ENCODE measurements around the gene BAK1. TPM values are rescaled to one million over a fixed set of nuclear protein-coding genes. Genes with fewer than 3 reads are reported as not detected.
"Not testable (repeated sequence)": the region's sequence is repeated elsewhere in the genome, so short reads cannot be mapped to it uniquely, and the experiment has no call there.

Gene BAK1
- total and polyA plus RNA-seq, 8 donors, result 2.9 to 97.0 (median 23.5) TPM

DNA sequence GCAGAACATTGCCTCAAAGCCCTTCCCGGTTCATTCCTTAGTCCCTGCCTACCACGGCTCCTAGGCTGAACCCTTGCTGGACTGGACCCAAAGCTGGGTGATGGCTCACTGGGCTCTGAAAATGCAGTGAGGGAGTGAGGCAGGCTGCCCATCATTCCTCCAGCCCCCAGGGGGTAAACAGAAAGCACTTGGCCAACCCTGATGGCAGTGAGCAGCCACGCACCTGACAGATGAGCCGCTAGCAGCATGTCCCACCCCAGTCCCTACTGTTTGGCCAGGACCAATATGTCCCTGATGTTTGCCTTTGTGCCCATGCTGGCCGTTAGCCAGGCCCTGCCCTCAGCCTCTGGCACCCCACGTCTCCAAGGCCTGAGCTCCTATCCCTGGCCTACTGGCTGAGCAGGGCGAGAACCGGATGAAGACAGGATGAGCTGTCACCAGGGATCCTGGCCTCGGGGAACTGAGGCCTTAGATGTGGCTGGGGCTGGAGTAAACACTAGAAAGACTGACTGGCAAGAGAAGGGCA is 19.4 kb upstream of the BAK1 start:
- Histone ChIP-seq H3K27ac (peak overlapping the region in 3 of 5 donors; percentile 22 to 52 (median 26)), H3K36me3 (no peaks in the 10 kb centered on the region), H3K27me3 (peaks cover 0 to 10% (median 0%) of the 10 kb centered on the region in 3 donors), H3K4me1 (peaks cover 0 to 9% (median 3%) of the 10 kb centered on the region in 4 donors), H3K4me3 (no peak overlapping the region), H3K9me3 (peaks cover 0 to 3% (median under 1%) of the 10 kb centered on the region in 4 donors)
- 37 to 48% (median 45%) methylated on average over 8 to 9 of the region's 9 CpGs for WGBS, 5 donors
- DNase-seq, result peak in 1 of 2 donors; percentile 39
- no peak for TF ChIP-seq EP300 (IDR thresholded peaks at IDR 0.05)
- TF ChIP-seq POLR2A (IDR thresholded peaks at IDR 0.05), result no peak
- TF ChIP-seq, protein P1, sequence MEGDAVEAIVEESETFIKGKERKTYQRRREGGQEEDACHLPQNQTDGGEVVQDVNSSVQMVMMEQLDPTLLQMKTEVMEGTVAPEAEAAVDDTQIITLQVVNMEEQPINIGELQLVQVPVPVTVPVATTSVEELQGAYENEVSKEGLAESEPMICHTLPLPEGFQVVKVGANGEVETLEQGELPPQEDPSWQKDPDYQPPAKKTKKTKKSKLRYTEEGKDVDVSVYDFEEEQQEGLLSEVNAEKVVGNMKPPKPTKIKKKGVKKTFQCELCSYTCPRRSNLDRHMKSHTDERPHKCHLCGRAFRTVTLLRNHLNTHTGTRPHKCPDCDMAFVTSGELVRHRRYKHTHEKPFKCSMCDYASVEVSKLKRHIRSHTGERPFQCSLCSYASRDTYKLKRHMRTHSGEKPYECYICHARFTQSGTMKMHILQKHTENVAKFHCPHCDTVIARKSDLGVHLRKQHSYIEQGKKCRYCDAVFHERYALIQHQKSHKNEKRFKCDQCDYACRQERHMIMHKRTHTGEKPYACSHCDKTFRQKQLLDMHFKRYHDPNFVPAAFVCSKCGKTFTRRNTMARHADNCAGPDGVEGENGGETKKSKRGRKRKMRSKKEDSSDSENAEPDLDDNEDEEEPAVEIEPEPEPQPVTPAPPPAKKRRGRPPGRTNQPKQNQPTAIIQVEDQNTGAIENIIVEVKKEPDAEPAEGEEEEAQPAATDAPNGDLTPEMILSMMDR (IDR thresholded peaks at IDR 0.05), result no peak
- TF ChIP-seq POLR2AphosphoS5 (IDR thresholded peaks at IDR 0.05), result no peak
- intact Hi-C loops (cut with DNase I; ENCODE audit: low total_unique reads), result no loop called here

DNA sequence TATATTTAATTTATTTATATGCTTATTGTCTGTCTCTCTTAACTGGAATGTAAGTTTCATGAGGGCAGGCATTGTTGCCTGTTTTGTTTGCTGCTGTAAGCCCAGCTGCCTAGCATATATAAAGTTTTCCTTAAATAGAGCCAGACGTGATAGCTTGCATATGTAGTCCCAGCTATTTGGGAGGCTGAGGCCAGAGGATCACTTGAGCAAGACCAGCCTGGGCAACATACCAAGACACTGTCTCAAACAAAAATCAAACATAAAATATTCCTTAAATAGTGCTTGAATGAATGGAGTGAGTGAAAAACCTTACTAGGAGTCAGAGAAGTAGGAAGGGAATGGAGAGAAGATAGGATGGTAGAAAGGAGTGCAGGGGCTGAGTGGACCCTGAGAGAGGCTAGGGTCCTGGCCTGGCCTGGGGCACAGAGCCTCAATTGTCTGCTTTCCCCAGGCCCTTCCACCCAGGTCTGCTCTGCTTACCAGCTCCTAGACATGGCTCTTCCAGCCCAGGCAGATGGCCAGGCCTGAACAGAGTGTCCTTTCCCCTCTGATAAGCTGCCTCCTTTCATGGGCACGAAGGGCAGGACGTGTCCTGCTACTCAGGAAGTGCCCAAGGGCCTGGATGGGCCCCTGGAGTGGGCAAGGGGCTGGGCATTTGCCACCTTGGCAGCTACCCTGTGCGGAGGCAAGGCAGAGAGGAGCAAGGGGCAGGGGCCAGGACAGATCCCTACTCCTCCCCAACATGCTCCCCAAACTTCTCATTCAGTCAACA is 17.7 kb upstream of the BAK1 start:
- H3K27me3 ChIP-seq, result peaks cover 0 to 21% (median 0%) of the 10 kb centered on the region in 3 donors
- TF ChIP-seq, protein P1 (IDR thresholded peaks at IDR 0.05), result no peak
- TF ChIP-seq POLR2AphosphoS5 (IDR thresholded peaks at IDR 0.05), result no peak
- TF ChIP-seq POLR2A (IDR thresholded peaks at IDR 0.05), result no peak
- TF ChIP-seq EP300 (IDR thresholded peaks at IDR 0.05), result no peak
- H3K4me3 ChIP-seq, result no peak overlapping the region
- intact Hi-C loops (cut with DNase I; ENCODE audit: low total_unique reads), result no loop called here
- H3K9me3 ChIP-seq, result no peaks in the 10 kb centered on the region
- WGBS, 5 donors, result 45 to 84% (median 66%) methylated on average over 3 to 4 of the region's 4 CpGs
- H3K36me3 ChIP-seq, result no peaks in the 10 kb centered on the region
- H3K4me1 ChIP-seq, result peaks cover 0 to 18% (median 10%) of the 10 kb centered on the region in 4 donors
- no peak overlapping the region for H3K27ac ChIP-seq
- no peak for DNase-seq

DNA sequence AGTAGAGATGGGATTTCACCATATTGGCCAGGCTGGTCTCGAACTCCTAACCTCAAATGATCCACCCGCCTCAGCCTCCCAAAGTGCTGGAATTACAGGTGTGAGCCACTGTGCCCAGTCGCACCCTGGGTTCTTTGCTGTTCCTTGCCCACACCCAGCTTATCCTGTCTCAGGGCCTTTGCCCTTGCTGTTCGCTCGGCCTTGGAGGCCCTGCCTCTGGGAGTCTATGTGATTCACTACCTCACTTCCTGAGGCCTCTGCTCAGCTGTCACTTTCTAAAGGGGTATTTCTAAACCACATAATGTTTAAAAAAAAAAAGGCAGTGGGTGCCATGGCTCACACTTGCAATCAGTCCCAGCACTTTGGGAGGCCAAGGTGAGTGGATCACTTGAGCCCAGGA is 16.8 kb upstream of the BAK1 start:
- peaks cover 0 to 22% (median 13%) of the 10 kb centered on the region in 4 donors for H3K4me1 ChIP-seq
- DNase-seq; intact Hi-C loops (cut with DNase I; ENCODE audit: low total_unique reads); H3K27ac ChIP-seq; H3K4me3 ChIP-seq; H3K36me3 ChIP-seq; H3K9me3 ChIP-seq: not testable (repeated sequence)
- 69 to 96% (median 91%) methylated on average over 5 of the region's 5 CpGs for WGBS, 5 donors
- peaks cover 0 to 24% (median 0%) of the 10 kb centered on the region in 3 donors for H3K27me3 ChIP-seq

DNA sequence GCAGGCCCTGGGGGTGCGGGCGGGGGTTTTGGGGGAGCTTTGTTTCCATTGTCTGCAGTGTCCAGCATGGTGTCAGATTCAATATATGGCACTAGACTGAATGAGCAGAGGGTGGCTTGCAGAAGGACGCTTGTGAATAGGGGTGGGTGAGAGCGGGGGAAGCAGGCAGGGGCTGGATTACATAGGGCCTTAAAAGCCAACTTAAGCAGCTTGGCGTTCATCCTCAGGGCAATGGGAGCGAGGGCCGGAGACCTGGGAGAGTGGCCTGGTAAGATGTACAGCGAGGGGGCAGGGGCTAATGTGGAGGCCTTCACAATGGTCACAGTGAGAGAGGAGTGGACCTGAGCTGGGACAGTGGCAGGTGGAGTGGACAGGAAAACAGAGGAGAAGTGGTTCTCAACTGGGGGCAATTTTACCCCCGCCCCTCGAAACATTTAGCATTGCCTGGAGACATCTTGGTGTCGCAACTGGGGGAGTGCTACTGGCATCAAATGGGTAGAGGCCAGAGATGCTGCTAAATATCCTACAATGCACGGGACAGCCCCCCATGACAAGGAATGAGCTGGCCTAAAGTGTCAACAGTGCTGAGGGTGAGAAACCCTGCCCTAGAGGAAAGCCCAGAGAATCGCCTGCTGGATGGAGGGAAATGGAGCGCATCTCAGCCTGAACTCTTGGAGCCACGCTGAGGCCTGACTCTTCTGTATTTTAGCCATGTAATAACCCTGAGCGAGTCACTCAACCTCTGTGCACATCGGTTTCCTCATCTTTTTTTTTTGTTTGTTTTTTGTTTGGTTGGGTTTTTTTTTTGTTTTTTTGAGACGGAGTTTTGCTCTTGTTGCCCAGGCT is 15.1 kb upstream of the BAK1 start:
- Histone ChIP-seq H3K36me3 (no peaks in the 10 kb centered on the region), H3K27ac (no peak overlapping the region), H3K4me3 (no peak overlapping the region), H3K4me1 (peaks cover 8 to 36% (median 25%) of the 10 kb centered on the region in 4 donors), H3K27me3 (peaks cover 0 to 24% (median 0%) of the 10 kb centered on the region in 3 donors), H3K9me3 (no peaks in the 10 kb centered on the region)
- intact Hi-C loops (cut with DNase I; ENCODE audit: low total_unique reads), result no loop called here
- 91 to 95% (median 93%) methylated on average over 17 to 18 of the region's 18 CpGs for WGBS, 5 donors
- no peak for DNase-seq
- TF ChIP-seq, protein P1 (IDR thresholded peaks at IDR 0.05), result no peak
- TF ChIP-seq POLR2A (IDR thresholded peaks at IDR 0.05), result no peak
- no peak for TF ChIP-seq EP300 (IDR thresholded peaks at IDR 0.05)
- TF ChIP-seq POLR2AphosphoS5 (IDR thresholded peaks at IDR 0.05), result no peak

All from stomach (tissue), 9 donors.